RPMI7951 (cell line): Measurements from ENCODE around the gene RBKS. TPM values are rescaled to one million over a fixed set of nuclear protein-coding genes. Genes with fewer than 3 reads are reported as not detected.
"Not testable (repeated sequence)": the region's sequence is repeated elsewhere in the genome, so short reads cannot be mapped to it uniquely, and the experiment has no call there.

ENCODE experiments used
- DNase-seq: peaks from one replicate; pipeline ENCODE4 v3.0.0-alpha.2; 2012; ENCODE audit warnings: low read depth
- total RNA-seq: library from RNA; depleted of rRNA; stranded (reverse); fragments of >200 nt; shearing (Covaris generic); gene quantifications from 2 replicates; pipeline ENCODE4 v1.2.3, GENCODE V29; 2014

RBKS gene
- total RNA-seq, 1 experiment from 2014 or later = 1.8 TPM

DNA sequence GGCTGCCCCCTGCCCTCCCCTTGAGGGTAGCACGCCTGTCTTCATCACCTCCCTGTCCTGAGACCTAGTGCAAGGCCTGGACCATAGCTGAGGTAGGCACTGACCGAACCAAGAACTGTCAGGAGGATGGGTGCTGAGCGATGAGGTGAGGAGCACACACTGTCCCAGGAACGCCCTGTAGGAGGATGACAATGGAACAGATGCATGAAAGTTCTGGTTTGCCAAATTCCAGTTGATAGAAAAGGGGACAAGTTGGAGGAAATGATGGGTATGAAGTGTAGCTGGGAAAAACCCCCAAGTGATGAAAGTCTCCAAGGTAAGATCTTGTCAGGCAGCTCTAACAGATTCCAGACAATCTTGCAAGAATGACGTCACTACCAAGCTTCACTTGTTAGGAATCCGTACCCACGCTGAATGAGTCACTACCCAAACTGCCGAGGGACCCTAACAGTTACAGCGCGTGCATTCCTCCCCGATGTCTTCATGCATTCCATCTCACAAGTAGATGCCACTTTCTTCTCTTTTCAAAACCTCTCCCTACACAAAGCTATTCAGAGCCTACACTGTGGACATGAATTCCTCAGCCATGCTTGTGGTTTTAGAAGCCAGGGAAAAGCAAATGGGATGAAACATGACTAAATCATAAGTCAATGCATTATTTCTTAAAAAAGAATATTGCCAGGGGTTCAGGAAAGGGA lies 91.1 kb downstream of the RBKS start:
- peak; percentile 100 for DNase-seq

DNA sequence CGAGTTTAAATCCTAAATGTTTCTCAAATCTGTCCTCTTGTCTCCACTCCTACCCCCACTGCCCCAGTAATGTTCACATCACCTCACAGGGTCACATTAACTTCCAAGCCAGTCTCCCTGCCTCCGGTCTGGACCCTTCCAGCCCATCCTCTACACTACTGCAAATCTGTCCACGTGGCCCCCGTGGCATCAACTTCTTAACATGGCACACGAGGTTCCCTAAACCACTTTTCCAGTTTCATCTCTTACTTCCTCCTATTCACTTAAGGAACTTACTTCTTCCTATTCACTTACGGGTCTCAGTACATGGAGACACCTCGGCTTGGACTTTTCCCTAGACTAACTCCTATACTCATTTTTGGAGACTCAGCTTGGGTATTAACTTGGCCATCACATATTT lies 91.7 kb downstream of the RBKS start:
- DNase-seq = no peak

GRCh38 chr2:27797841-27798240 lies 92.3 kb downstream of the RBKS start:
- DNase-seq = no peak

DNA sequence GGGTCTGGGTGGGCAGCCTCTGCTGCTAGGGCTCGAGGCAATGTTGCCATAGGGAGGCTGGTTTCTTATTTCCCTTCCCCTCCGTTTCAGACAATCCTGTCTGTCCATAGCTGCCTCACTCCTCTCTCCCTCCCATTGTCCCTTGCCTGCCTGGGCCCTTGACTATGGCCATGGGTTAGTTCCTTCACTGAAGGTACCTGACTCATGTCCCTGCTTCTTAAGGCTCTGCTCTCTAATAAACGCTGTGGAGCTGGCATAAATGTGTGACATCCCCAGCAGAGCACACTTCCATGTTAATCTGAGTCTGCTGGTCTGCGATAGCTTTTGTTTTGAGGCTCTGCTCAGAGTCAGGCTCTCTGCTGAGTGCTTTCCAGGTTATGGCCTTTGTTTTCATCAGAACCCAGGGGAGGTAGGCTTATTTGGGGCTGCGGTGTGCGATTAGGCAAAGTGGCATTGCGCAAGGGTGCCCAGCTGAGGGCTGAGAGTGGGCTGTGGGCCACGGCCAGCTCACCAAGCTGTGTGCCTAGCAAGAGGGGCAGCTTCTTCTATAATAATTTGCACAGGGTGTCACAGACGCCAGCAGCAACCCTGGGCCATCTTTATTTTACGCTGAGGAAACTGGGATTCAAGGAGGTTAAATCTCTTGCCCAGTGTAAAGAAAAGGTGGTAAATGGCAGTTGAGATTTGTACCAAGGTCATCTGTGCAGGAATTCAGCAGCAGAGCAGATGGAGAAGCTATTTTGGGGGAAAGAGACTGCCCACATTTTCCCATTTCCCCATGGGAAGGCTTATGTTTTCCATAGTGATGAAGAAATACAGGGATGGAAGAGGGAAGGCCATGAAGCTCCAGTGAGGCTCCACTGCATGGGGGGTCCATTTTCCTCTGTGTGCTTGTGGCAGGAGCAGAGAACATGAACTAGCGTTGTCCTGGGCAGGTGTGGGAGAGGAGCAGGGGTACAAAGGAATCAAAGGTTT lies 93.1 kb downstream of the RBKS start:
- DNase-seq = no peak

- peak; percentile 42 for DNase-seq
Measured at GRCh38 chr2:27795868-27796277, 94.3 kb downstream of the RBKS start.

- peak; percentile 71 for DNase-seq
Measured at GRCh38 chr2:27795093-27795834, 94.9 kb downstream of the RBKS start.

- peak; percentile 65 for DNase-seq
Measured at GRCh38 chr2:27792759-27793158, 97.4 kb downstream of the RBKS start.

- no peak for DNase-seq
Measured at GRCh38 chr2:27790796-27791195, 99.4 kb downstream of the RBKS start.

- DNase-seq = no peak
Measured at GRCh38 chr2:27782701-27783100, 107.5 kb downstream of the RBKS start.

DNA sequence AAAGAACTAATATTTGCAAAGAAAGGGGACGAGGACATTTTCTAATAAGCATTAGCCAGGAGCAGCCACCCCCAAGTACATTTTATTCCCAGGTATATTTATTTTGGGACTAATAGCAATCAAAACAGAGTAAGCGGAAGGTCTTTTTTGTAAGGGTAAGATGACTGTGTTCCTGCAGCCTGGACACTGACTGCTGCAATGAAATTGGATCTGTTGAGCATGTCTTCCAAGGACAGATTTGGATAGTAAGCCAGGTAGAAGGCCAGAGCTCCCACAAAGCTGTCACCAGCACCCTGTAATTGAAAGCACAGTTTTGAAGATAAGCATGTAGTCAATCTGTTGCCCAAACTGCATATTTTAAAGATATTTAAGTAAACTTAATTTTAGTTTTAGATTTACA lies 108.7 kb downstream of the RBKS start:
- DNase-seq = no peak

DNA sequence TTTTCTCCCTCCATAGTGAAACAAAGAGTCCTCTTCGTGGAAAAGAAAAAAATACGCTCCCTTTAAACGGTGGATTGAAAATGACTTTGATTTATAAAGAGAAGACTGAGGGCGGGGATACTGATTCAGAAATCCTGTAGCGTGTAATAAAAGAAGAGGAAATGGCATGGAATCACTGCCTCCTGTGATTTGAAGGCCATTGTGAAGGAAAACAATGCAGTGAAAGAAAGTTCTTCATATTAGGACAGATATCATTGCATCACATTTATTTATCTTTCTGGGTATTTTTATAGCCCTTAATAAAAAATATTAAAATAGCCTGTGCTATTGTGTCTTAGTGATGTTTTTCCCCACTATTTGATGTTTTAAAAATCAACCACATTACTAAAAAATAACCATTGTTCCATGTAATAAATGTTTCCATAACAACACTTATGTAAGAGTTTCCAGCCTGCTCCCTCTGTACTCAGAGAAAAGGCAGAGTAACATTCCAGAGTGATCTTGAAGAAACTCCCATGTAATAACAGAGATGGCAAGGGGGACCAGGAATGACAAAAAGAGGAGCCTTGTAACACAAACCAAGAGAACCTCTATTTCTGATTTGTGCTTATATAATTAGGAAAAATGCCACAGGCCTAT lies 110.7 kb downstream of the RBKS start:
- no peak for DNase-seq

DNA sequence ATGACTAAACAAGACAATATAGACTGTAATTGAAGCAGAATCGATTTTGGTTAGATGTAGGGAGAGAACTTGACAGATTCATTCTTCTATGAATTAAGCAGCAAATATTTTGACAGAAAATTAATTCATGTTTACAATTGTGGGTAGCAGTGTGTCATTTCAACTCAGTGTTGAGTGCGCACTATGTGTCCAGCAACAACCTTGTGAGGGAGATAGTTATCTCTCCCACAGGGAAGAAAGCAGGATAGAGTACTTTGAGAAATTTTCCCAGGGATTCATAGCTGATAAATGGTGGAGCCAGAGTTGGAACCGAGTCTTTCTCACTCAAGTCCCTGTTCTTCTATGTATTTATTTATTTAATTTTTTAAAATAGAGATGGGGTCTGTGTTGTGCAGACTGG lies 113.5 kb downstream of the RBKS start:
- no peak for DNase-seq

GRCh38 chr2:27776097-27776496 lies 114.1 kb downstream of the RBKS start:
- peak; percentile 90 for DNase-seq

DNA sequence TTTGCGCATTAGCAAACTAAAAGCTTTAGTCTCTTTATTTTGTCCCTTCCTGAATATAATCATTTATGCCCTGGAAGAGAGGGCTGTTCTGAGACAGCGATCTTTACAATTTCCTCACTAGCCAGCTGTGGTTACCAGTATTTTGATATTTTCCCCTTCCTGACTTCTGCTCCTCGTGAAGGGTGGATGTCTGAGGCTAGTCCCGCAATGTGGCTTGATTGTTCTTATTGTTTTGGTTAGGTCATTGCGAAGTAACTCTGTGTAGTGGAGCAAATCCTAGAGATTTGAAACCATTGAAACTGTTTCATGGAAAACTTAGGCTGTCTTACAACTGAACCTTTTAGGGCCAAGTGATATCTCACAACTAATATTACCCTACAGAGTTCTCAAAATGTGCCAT lies 116.2 kb downstream of the RBKS start:
- DNase-seq = no peak

- DNase-seq = no peak
Measured at GRCh38 chr2:27772804-27773203, 117.4 kb downstream of the RBKS start.

DNA sequence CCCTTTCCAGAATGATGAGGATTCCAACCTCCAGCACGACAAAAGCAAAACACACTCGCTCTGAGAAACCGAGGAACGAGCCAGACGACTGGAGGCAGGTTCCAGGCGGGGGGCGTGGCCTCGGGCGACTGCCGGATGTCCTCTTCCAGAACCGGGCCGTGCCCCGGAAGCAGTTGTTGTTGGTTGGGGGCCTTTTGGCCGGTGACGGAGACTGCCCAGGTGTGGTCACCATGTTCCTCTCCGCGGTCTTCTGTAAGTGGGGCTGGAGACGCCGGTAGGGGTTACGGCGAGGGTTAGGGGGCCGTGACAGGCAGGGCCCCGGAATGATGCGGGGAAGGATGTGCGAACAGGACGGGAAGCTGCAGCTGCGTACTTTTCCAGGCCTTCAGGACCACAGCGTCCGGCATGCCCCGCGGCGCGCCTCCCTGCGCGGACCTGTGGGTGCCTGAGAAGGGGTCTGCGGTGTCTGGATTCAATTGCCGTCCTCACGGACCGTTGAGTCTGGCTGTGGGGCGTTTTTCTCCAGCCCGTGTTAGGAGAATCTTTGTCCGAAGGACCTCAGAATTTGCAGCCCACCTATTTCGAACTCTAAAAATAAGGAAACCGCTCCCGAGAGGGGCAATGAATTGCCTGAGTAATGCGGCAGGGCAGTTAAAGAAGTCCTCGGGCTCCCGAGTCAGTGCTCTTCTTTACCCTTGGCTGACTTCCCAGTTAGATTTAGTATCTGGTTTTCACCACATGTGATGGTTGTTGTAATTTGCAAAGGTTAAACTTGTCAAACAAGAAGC lies 118.4 kb downstream of the RBKS start, which contains the start of gene MRPL33:
Gene MRPL33, plus strand, starts transcription at position 172 of the 788 bp plus-strand sequence. Its CDS starts 59 bp downstream, at position 231.
- DNase-seq = peak; percentile 91

DNA sequence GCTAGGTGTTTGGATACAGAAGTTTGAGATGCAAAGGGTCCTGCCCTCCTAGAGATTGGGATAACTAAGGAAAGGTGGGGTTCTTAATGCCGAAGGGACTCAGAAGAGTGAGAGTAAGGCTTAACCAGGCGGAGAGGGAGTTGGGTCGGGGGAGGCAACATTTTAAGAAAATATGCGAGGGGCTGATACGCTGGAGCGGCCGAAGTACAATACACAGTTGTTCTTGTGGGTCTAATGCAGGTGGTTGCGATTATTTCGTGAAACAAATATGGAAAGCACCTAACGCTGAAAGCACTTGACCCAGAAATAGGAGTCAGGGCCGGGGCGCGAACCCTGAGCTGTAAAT lies 119.0 kb downstream of the RBKS start:
- DNase-seq = no peak

DNA sequence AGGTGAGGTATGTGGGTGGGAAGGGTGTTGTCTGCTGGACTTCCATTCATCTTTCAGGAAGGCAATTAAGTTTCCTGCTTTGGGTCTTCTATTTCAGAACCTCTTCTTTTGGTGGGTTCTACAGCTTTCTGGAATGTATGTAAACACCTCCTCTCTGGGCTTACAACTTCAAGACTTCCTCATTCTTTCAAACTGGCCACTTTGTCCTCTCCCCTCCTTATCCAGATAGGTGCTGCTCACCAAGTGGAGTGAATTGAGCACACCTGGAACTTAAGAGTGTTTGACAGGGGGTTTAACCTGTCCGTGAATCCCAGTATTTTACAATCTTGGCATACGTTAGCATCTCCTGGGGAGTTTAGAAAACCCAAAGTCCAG lies 123.9 kb downstream of the RBKS start:
- no peak for DNase-seq

DNA sequence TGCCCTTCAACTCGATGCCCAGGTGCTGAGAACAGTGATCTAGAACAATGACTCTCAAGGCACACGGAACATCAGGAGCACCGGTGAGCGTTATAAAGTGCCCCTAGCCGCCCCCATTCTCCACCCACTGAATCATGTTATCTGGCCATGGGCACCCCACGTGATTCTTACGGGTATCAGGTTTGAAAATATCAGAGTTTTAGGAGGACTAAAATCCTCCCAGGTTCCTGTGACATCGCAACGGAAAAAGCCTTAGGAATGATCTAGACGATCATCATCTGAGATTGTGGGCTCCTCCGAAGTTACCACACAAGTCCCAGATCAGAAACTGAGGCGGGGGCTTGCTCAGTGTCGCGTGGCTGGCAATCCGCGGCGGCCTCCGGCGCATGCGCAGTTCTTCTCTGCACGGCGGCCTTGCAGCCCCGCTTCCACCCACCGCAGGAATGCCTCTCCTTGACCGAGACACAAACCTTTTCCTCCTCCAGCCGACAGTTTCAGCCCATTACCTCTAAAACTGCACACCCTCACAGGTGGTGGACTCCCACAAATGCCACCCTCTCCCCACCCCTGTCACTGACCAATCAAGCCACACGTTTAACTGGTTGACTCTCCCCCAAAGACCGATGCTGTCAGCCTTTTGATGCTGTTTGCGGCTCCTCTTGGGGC lies 124.4 kb downstream of the RBKS start:
- no peak for DNase-seq

DNA sequence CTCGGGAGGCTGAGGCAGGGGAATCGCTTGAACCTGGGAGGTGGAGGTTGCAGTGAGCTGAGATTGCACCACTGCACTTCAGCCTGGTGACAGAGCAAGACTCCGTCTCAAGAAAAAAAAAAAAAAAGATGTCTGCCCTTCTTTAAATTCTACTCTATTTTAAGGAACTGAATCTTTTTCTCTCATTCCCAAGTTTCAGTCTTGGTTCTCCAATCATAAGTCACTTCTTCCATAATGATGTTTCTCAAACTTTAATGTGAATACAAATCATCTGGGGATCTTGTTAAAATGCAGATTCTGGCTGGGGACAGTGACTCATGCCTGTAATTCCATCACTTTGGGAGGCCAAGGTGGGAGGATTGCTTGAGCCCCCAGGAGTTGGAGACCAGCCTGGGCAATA lies 125.7 kb downstream of the RBKS start:
- not testable (repeated sequence) for DNase-seq
